IMR-90 (cell line): ENCODE results near the gene GRIA2. TPM values are rescaled to one million over a fixed set of nuclear protein-coding genes. Genes with fewer than 3 reads are reported as not detected.

ENCODE experiments used
- ATAC-seq: fragments of 200-7000 bp; cut with Tn5 transposase; 2 replicates; pipeline ENCODE4 v1.9.1; 2020; ENCODE audit warnings: low read depth, mild to moderate bottlenecking, moderate library complexity
- BruUV-seq: library from RNA; stranded (reverse); fragments of 400-500 nt; replicated peaks from 2 replicates; lab custom pipeline; 2021; lab: Mats Ljungman, UMichigan
- CTCF ChIA-PET: fragments of 300-600 bp; formaldehyde crosslinking; extraction: SDS; loops from one replicate; lab custom pipeline; 2021; ENCODE audit warnings: antibody characterized with exemption; lab: Yijun Ruan, JAX
- POLR2A ChIA-PET: fragments of 300-600 bp; sonication (Branson Sonifier 250); formaldehyde crosslinking; loops from one replicate; lab custom pipeline; 2022; ENCODE audit warnings: antibody characterized with exemption; ENCODE audit not compliant: unreplicated experiment; lab: Charles Lee
- DNase-seq: peaks from one replicate; pipeline ENCODE4 v3.0.0; 2013
- H2AFZ ChIP-seq: replicated peaks from 2 replicates; pipeline ENCODE3; 2013; ENCODE audit warnings: low read length, mild to moderate bottlenecking; ENCODE audit not compliant: poor library complexity
- H2AK5ac ChIP-seq: 2 replicates; pipeline ENCODE4 v1.6.1; 2013; ENCODE audit warnings: low read depth, low read length, inconsistent platforms
- H2AK9ac ChIP-seq: replicated peaks from 2 replicates; pipeline ENCODE3; 2013; ENCODE audit warnings: mild to moderate bottlenecking, low read depth, low read length, moderate library complexity; ENCODE audit not compliant: poor library complexity
- H2BK120ac ChIP-seq: 2 replicates; pipeline ENCODE4 v1.6.1; 2013; ENCODE audit warnings: low read depth, low read length, inconsistent platforms
- H2BK15ac ChIP-seq: 3 replicates; pipeline ENCODE4 v1.6.1; 2013; ENCODE audit warnings: low read depth, low read length, inconsistent platforms
- H2BK20ac ChIP-seq: 2 replicates; pipeline ENCODE4 v1.6.1; 2013; ENCODE audit warnings: low read depth, mild to moderate bottlenecking, inconsistent platforms, low read length, moderate library complexity
- H2BK5ac ChIP-seq: 2 replicates; pipeline ENCODE4 v1.6.1; 2013; ENCODE audit warnings: mild to moderate bottlenecking, low read depth, low read length, inconsistent platforms; ENCODE audit not compliant: poor library complexity, severe bottlenecking
- H3K14ac ChIP-seq: replicated peaks from 2 replicates; pipeline ENCODE4 v1.6.1; 2013; ENCODE audit warnings: low read depth, low read length, inconsistent platforms
- H3K18ac ChIP-seq: 2 replicates; pipeline ENCODE4 v1.6.1; 2013; ENCODE audit warnings: low read depth, low read length, control low read depth
- H3K23ac ChIP-seq: 2 replicates; pipeline ENCODE4 v1.6.1; 2013; ENCODE audit warnings: low read depth, low read length, inconsistent platforms
- H3K27ac ChIP-seq: 2 replicates; pipeline ENCODE4 v1.5.1; 2013; ENCODE audit warnings: mild to moderate bottlenecking, control low read depth, low read length; ENCODE audit not compliant: insufficient read depth
- H3K27me3 ChIP-seq: 2 replicates; pipeline ENCODE4 v1.6.1; 2013; ENCODE audit warnings: low read length; ENCODE audit not compliant: control insufficient read depth, insufficient read depth
- H3K36me3 ChIP-seq: 2 replicates; pipeline ENCODE4 v1.6.1; 2013; ENCODE audit warnings: low read length, mixed read lengths; ENCODE audit not compliant: control insufficient read depth, insufficient read depth
- H3K4ac ChIP-seq: 2 replicates; pipeline ENCODE4 v1.6.1; 2013; ENCODE audit warnings: low read depth, low read length, inconsistent platforms
- H3K4me1 ChIP-seq: 2 replicates; pipeline ENCODE4 v1.6.1; 2013; ENCODE audit warnings: low read length, mixed read lengths; ENCODE audit not compliant: control insufficient read depth, insufficient read depth
- H3K4me2 ChIP-seq: 2 replicates; pipeline ENCODE4 v1.6.1; 2013; ENCODE audit warnings: low read depth, mild to moderate bottlenecking, control low read depth, low read length, moderate library complexity
- H3K4me3 ChIP-seq: 2 replicates; pipeline ENCODE4 v1.5.1; 2013; ENCODE audit warnings: low read depth, mild to moderate bottlenecking, control low read depth, low read length, moderate library complexity; ENCODE audit not compliant: insufficient read depth
- H3K56ac ChIP-seq: 2 replicates; pipeline ENCODE4 v1.6.1; 2013; ENCODE audit warnings: low read length, inconsistent platforms; ENCODE audit not compliant: insufficient read depth; ENCODE audit errors: extremely low read depth
- H3K79me1 ChIP-seq, 2 experiments: 2 replicates each; pipeline ENCODE4 v1.6.1; 2013; ENCODE audit warnings: low read length in 2 of 2, inconsistent platforms in 1 of 2, low read depth in 1 of 2
- H3K9ac ChIP-seq: 2 replicates; pipeline ENCODE4 v1.6.1; 2013; ENCODE audit warnings: low read depth, low read length, control low read depth
- H3K9me1 ChIP-seq: 2 replicates; pipeline ENCODE4 v1.6.1; 2013; ENCODE audit warnings: low read length, inconsistent platforms; ENCODE audit not compliant: insufficient read depth
- H3K9me3 ChIP-seq: 2 replicates; pipeline ENCODE4 v1.6.1; 2013; ENCODE audit warnings: low read length; ENCODE audit not compliant: control insufficient read depth, insufficient read depth
- H4K20me1 ChIP-seq: 2 replicates; pipeline ENCODE4 v1.6.1; 2013; ENCODE audit warnings: low read length, inconsistent platforms; ENCODE audit not compliant: insufficient read depth
- H4K5ac ChIP-seq: 2 replicates; pipeline ENCODE4 v1.6.1; 2013; ENCODE audit warnings: mild to moderate bottlenecking, low read depth, low read length, control low read depth
- H4K8ac ChIP-seq, 2 experiments: 2 replicates each; pipeline ENCODE4 v1.6.1; 2013; ENCODE audit warnings: low read depth in 2 of 2, low read length in 2 of 2, control low read depth in 1 of 2, inconsistent platforms in 1 of 2
- H4K91ac ChIP-seq: 2 replicates; pipeline ENCODE4 v1.6.1; 2013; ENCODE audit warnings: low read depth, low read length, inconsistent platforms; ENCODE audit not compliant: insufficient read depth
- BHLHE40 ChIP-seq: fragments of 150-350 bp; IDR thresholded peaks from 2 replicates; pipeline ENCODE4 v1.6.1; 2016; ENCODE audit warnings: mild to moderate bottlenecking, low read depth, low read length
- CEBPB ChIP-seq: IDR thresholded peaks from 2 replicates; pipeline ENCODE4 v1.6.1; 2012; ENCODE audit warnings: low read depth, low read length, improper control_type of control experiment
- CHD1 ChIP-seq: IDR thresholded peaks from 2 replicates; pipeline ENCODE4 v1.6.1; 2012; ENCODE audit warnings: low read depth, low read length, improper control_type of control experiment
- FOS ChIP-seq: fragments of 150-350 bp; IDR thresholded peaks from 2 replicates; pipeline ENCODE4 v1.6.1; 2016; ENCODE audit warnings: low read depth, low read length
- MAFK ChIP-seq: IDR thresholded peaks from 2 replicates; pipeline ENCODE4 v1.6.1; 2012; ENCODE audit warnings: low read depth, low read length, improper control_type of control experiment
- MAZ ChIP-seq: IDR thresholded peaks from 2 replicates; pipeline ENCODE4 v1.6.1; 2012; ENCODE audit warnings: low read depth, mild to moderate bottlenecking, low read length, improper control_type of control experiment, moderate library complexity, borderline replicate concordance
- MXI1 ChIP-seq: IDR thresholded peaks from 2 replicates; pipeline ENCODE4 v1.6.1; 2012; ENCODE audit warnings: low read depth, mild to moderate bottlenecking, low read length, moderate library complexity, borderline replicate concordance
- NFE2L2 ChIP-seq: fragments of 150-350 bp; IDR thresholded peaks from 2 replicates; pipeline ENCODE4 v1.6.1; 2016; ENCODE audit warnings: low read depth, mild to moderate bottlenecking, low read length
- POLR2A ChIP-seq: IDR thresholded peaks from 2 replicates; pipeline ENCODE4 v1.6.1; 2012; ENCODE audit warnings: mild to moderate bottlenecking, low read depth, low read length
- RAD21 ChIP-seq: IDR thresholded peaks from 2 replicates; pipeline ENCODE4 v1.6.1; 2012; ENCODE audit warnings: low read length, improper control_type of control experiment
- RCOR1 ChIP-seq: IDR thresholded peaks from 2 replicates; pipeline ENCODE4 v1.6.1; 2012; ENCODE audit warnings: mild to moderate bottlenecking, low read length, improper control_type of control experiment; ENCODE audit not compliant: insufficient replicate concordance
- RFX5 ChIP-seq: IDR thresholded peaks from 2 replicates; pipeline ENCODE4 v1.8.0; 2012; ENCODE audit warnings: low read depth, mild to moderate bottlenecking, low read length, moderate library complexity
- SMC3 ChIP-seq: fragments of 150-350 bp; IDR thresholded peaks from 2 replicates; pipeline ENCODE4 v1.6.1; 2016; ENCODE audit warnings: low read depth, mild to moderate bottlenecking, antibody characterized with exemption, low read length, moderate library complexity
- WGBS, 2 experiments: methylation state at CpG; one replicate each; pipeline versions ENCODE4 v1.1.5 to v1.1.7; 2013; ENCODE audit warnings: missing lambda C conversion rate in 2 of 2; ENCODE audit not compliant: insufficient read length in 1 of 2; ENCODE audit errors: extremely low coverage in 2 of 2; 5-methylcytosine and 5-hydroxymethylcytosine counted together
- dilution Hi-C: fragments of 300-500 bp; cut with HindIII; formaldehyde crosslinking; loops from one replicate; pipeline ENCODE4 v1.14.3; 2018; ENCODE audit warnings: low sequenced_read_pairs; ENCODE audit not compliant: unreplicated experiment
- in situ Hi-C: fragments of 300-500 bp; cut with MboI; formaldehyde crosslinking; loops from 3 replicates; pipeline ENCODE4 v1.14.3; 2019; ENCODE audit warnings: low sequenced_read_pairs, inconsistent platforms, mixed read lengths
- intact Hi-C: fragments of 100-400 bp; cut with micrococcal nuclease; formaldehyde crosslinking; loops from 2 replicates; pipeline ENCODE4 v1.10.0; 2022
- polyA plus RNA-seq, 3 experiments: library from polyadenylated mRNA; depleted of rRNA; stranded (reverse); fragments of >200 nt; gene quantifications; 2 replicates each; pipeline ENCODE4 v1.2.3, GENCODE V29; 2012; ENCODE audit warnings: low replicate concordance in 1 of 3
- total RNA-seq: library from RNA; depleted of rRNA; stranded (reverse); fragments of >200 nt; gene quantifications from 2 replicates; pipeline ENCODE4 v1.2.3, GENCODE V29; 2012
- TF ChIP-seq, protein P1 (sequence below): fragments of 150-350 bp; IDR thresholded peaks from 2 replicates; pipeline ENCODE4 v1.6.1; 2016; ENCODE audit warnings: low read depth, mild to moderate bottlenecking, low read length, moderate library complexity, borderline replicate concordance
- TF ChIP-seq, protein P2 (sequence below): fragments of 150-350 bp; IDR thresholded peaks from 2 replicates; pipeline ENCODE4 v1.6.1; 2017; ENCODE audit warnings: mild to moderate bottlenecking, antibody characterized with exemption, low read length, low read depth
- TF ChIP-seq, protein P3 (sequence below): conservative IDR thresholded peaks from 2 replicates; pipeline ENCODE4 v1.5.1; 2012; ENCODE audit warnings: mild to moderate bottlenecking, low read depth, low read length, improper control_type of control experiment

The GRIA2 gene
- total and polyA plus RNA-seq, 2 of the 4 experiments (the other 2 are of a cell fraction), result not detected

DNA sequence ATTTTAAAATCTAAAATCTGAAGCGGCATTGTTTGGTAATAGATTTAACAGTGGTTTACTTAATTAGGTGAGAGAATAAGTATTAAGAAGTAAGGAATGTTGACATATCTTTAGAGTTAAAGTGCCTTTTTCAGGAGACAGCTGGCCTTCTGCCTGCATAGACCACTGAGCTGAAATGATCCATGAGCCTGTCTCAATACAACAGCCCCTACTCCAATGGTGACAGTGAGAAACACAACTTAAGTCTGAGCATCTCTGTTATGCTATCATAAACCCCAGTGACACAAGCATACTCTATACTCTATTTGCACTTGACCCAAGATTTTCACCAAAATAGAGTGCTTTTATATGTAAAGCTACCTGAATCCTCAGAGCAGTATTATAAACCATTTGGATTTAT lies 137.9 kb downstream of the GRIA2 start:
- Histone ChIP-seq H2BK120ac (no peak overlapping the region), H3K79me1 (no peaks in the 10 kb centered on the region), H3K4me1 (no peaks in the 10 kb centered on the region), H2BK15ac (no peak overlapping the region), H4K91ac (no peak overlapping the region), H3K36me3 (no peaks in the 10 kb centered on the region), H4K8ac (no peak overlapping the region), H3K9me1 (no peaks in the 10 kb centered on the region), H3K9ac (no peak overlapping the region), H3K4me2 (no peak overlapping the region), H3K27me3 (no peaks in the 10 kb centered on the region), H3K9me3 (no peaks in the 10 kb centered on the region), H3K14ac (no peak overlapping the region), H2AFZ (no peak overlapping the region), H3K4ac (no peak overlapping the region), H3K23ac (no peak overlapping the region), H2AK9ac (no peak overlapping the region), H4K5ac (no peak overlapping the region), H3K4me3 (no peak overlapping the region), H3K27ac (no peak overlapping the region), H3K18ac (no peak overlapping the region), H2AK5ac (no peak overlapping the region), H4K20me1 (no peaks in the 10 kb centered on the region), H2BK20ac (no peak overlapping the region), H2BK5ac (no peak overlapping the region), H3K56ac (no peak overlapping the region)
- dilution Hi-C loops (no loop called here), in situ Hi-C loops (no loop called here), intact Hi-C loops (no loop called here)
- POLR2A ChIA-PET, result no interaction called here
- WGBS, 2 experiments, result no CpG with 5 or more reads among the region's 1 CpG
- ATAC-seq (no peak), DNase-seq (no peak)
- no peak for TF ChIP-seq RAD21
- no peak for TF ChIP-seq RCOR1
- TF ChIP-seq MAFK, result no peak
- no peak for TF ChIP-seq SMC3
- no peak for TF ChIP-seq RFX5
- no peak for TF ChIP-seq CEBPB
- TF ChIP-seq, protein P1, sequence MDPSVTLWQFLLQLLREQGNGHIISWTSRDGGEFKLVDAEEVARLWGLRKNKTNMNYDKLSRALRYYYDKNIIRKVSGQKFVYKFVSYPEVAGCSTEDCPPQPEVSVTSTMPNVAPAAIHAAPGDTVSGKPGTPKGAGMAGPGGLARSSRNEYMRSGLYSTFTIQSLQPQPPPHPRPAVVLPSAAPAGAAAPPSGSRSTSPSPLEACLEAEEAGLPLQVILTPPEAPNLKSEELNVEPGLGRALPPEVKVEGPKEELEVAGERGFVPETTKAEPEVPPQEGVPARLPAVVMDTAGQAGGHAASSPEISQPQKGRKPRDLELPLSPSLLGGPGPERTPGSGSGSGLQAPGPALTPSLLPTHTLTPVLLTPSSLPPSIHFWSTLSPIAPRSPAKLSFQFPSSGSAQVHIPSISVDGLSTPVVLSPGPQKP, result no peak
- TF ChIP-seq MAZ, result no peak
- TF ChIP-seq NFE2L2, result no peak
- TF ChIP-seq MXI1, result no peak
- TF ChIP-seq BHLHE40, result no peak
- TF ChIP-seq FOS, result no peak
- no peak for TF ChIP-seq POLR2A
- no peak for TF ChIP-seq CHD1
- TF ChIP-seq, protein P2, sequence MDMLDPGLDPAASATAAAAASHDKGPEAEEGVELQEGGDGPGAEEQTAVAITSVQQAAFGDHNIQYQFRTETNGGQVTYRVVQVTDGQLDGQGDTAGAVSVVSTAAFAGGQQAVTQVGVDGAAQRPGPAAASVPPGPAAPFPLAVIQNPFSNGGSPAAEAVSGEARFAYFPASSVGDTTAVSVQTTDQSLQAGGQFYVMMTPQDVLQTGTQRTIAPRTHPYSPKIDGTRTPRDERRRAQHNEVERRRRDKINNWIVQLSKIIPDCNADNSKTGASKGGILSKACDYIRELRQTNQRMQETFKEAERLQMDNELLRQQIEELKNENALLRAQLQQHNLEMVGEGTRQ, result no peak
- TF ChIP-seq, protein P3, sequence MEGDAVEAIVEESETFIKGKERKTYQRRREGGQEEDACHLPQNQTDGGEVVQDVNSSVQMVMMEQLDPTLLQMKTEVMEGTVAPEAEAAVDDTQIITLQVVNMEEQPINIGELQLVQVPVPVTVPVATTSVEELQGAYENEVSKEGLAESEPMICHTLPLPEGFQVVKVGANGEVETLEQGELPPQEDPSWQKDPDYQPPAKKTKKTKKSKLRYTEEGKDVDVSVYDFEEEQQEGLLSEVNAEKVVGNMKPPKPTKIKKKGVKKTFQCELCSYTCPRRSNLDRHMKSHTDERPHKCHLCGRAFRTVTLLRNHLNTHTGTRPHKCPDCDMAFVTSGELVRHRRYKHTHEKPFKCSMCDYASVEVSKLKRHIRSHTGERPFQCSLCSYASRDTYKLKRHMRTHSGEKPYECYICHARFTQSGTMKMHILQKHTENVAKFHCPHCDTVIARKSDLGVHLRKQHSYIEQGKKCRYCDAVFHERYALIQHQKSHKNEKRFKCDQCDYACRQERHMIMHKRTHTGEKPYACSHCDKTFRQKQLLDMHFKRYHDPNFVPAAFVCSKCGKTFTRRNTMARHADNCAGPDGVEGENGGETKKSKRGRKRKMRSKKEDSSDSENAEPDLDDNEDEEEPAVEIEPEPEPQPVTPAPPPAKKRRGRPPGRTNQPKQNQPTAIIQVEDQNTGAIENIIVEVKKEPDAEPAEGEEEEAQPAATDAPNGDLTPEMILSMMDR, result no peak
- CTCF ChIA-PET, result interaction anchor here (0.5 kb wide), 1 partner anchor 392 kb away, joined by 3 read pairs; no protein-coding TSS in a partner anchor
- BruUV-seq, result no TSS peak
